HG03039 (cell line): ENCODE data around the gene SH3GL1.

Experiments used
- ATAC-seq: cut with Tn5 transposase; IDR thresholded peaks from one replicate; pipeline ENCODE4 v1.9.1; 2021; ENCODE audit warnings: mild to moderate bottlenecking, moderate library complexity; ENCODE audit not compliant: unreplicated experiment

SH3GL1 gene

GRCh38 chr19:4376028-4376670 lies 24.2 kb downstream of the SH3GL1 start:
- no peak for ATAC-seq

- ATAC-seq = no peak
These were observed 25.0 kb downstream of the SH3GL1 start for GRCh38 chr19:4375164-4376027.

- ATAC-seq = no peak
These were observed 25.7 kb downstream of the SH3GL1 start for GRCh38 chr19:4374498-4375163.

- ATAC-seq = no peak
These were observed 26.5 kb downstream of the SH3GL1 start for GRCh38 chr19:4373601-4374497.

GRCh38 chr19:4373013-4373367 lies 27.4 kb downstream of the SH3GL1 start:
- ATAC-seq = no peak

- ATAC-seq = no peak
These were observed 28.0 kb downstream of the SH3GL1 start for GRCh38 chr19:4372165-4373012.

GRCh38 chr19:4371247-4372164 lies 28.8 kb downstream of the SH3GL1 start:
- no peak for ATAC-seq

GRCh38 chr19:4370418-4371041 lies 29.8 kb downstream of the SH3GL1 start:
- no peak for ATAC-seq

- ATAC-seq = no peak
These were observed 30.5 kb downstream of the SH3GL1 start for GRCh38 chr19:4369888-4370260.

- ATAC-seq = no peak
These were observed 31.0 kb downstream of the SH3GL1 start for GRCh38 chr19:4369109-4369887.

- ATAC-seq = no peak
These were observed 32.1 kb downstream of the SH3GL1 start for GRCh38 chr19:4368128-4368820.

- no peak for ATAC-seq
These were observed 32.6 kb downstream of the SH3GL1 start for GRCh38 chr19:4367781-4368127.

- ATAC-seq = no peak
These were observed 33.0 kb downstream of the SH3GL1 start for GRCh38 chr19:4367336-4367723.

GRCh38 chr19:4366666-4367335 lies 33.5 kb downstream of the SH3GL1 start:
- no peak for ATAC-seq

- ATAC-seq = no peak
These were observed 34.3 kb downstream of the SH3GL1 start for GRCh38 chr19:4365791-4366665.

GRCh38 chr19:4365341-4365740 lies 35.0 kb downstream of the SH3GL1 start:
- no peak for ATAC-seq
